Stimulated activated CD8-positive, alpha-beta memory T cell treated with anti-CD3 and anti-CD28 coated beads, Interleukin-12 subunit alpha, Interleukin-12 subunit beta, amount 100 ng/mL, for 24 hours (primary cell): ENCODE measurements around the gene SLC9B1.
A peak's percentile ranks its signal among the peaks of the same experiment; 100 is the strongest.
"Not testable (repeated sequence)": the region's sequence is repeated elsewhere in the genome, so short reads cannot be mapped to it uniquely, and the experiment has no call there.

Source experiments
- DNase-seq: peaks from one replicate; pipeline ENCODE4 v3.0.0-alpha.2; 2020; ENCODE audit errors: extremely low read depth

SLC9B1 gene

GRCh38 chr4:102878349-102878748 is 141.2 kb downstream of the SLC9B1 start:
- DNase-seq = not testable (repeated sequence)

GRCh38 chr4:102877477-102878106 is 141.9 kb downstream of the SLC9B1 start:
- DNase-seq = not testable (repeated sequence)

GRCh38 chr4:102871772-102872171 is 147.7 kb downstream of the SLC9B1 start:
- no peak for DNase-seq

GRCh38 chr4:102869569-102870197 is 149.8 kb downstream of the SLC9B1 start:
- DNase-seq = no peak

GRCh38 chr4:102868781-102869568 is 150.5 kb downstream of the SLC9B1 start, which contains the start of gene CISD2:
CISD2 (plus strand) TSS chr4:102868992; CDS start chr4:102869085, 93 bp downstream.
- DNase-seq = peak; percentile 80

GRCh38 chr4:102868153-102868780 is 151.2 kb downstream of the SLC9B1 start:
- DNase-seq = no peak

- no peak for DNase-seq
These were observed 152.0 kb downstream of the SLC9B1 start for GRCh38 chr4:102867278-102868152.

GRCh38 chr4:102865327-102865726 is 154.2 kb downstream of the SLC9B1 start:
- DNase-seq = not testable (repeated sequence)

GRCh38 chr4:102862747-102863146 is 156.8 kb downstream of the SLC9B1 start:
- DNase-seq = no peak

- DNase-seq = no peak
These were observed 157.5 kb downstream of the SLC9B1 start for GRCh38 chr4:102862016-102862415.

GRCh38 chr4:102860611-102861324 is 158.7 kb downstream of the SLC9B1 start:
- no peak for DNase-seq

GRCh38 chr4:102858828-102859464 is 160.6 kb downstream of the SLC9B1 start:
- no peak for DNase-seq
